ENCODE measurements around the gene GRIK5.
A peak's percentile ranks its signal among the peaks of the same experiment; 100 is the strongest.

Gene GRIK5

GRCh38 chr19:42089191-42089750 is 19.3 kb upstream of the GRIK5 start:
- H3K9me3 ChIP-seq (ENCODE audit: insufficient read depth, low read depth, low read length) = no peaks in the 10 kb centered on the region
- TF ChIP-seq CTCF (conservative IDR thresholded peaks at IDR 0.05; ENCODE audit: low read length) = no peak
- TF ChIP-seq EZH2phosphoT487 (IDR thresholded peaks at IDR 0.05; ENCODE audit: borderline replicate concordance) = no peak
- H3K9me2 ChIP-seq (replicated peaks; ENCODE audit: low read depth, low read length) = no peaks in the 10 kb centered on the region
- H4K20me1 ChIP-seq (ENCODE audit: insufficient read depth, low read length, poor library complexity, severe bottlenecking) = no peaks in the 10 kb centered on the region
- peak overlapping the region; percentile 20 for H3K4me2 ChIP-seq (ENCODE audit: low read depth, low read length, poor library complexity, severe bottlenecking)
- H3K79me2 ChIP-seq (ENCODE audit: insufficient read depth, low read length) = no peaks in the 10 kb centered on the region
- peak overlapping the region; percentile 51; the same call in 1 of the 2 replicates for H2AFZ ChIP-seq (ENCODE audit: low read length)
- H3K27me3 ChIP-seq (ENCODE audit: insufficient read depth, low read length, poor library complexity, severe bottlenecking) = no peaks in the 10 kb centered on the region
- H3F3A ChIP-seq (ENCODE audit: low read depth) = no peaks in the 10 kb centered on the region
- H3K9ac ChIP-seq (ENCODE audit: low read depth, low read length, poor library complexity, severe bottlenecking) = no peak overlapping the region
- H3K4me3 ChIP-seq (ENCODE audit: low read length, poor library complexity, severe bottlenecking) = no peak overlapping the region
- peaks cover 11% of the 10 kb centered on the region for H3K4me1 ChIP-seq (ENCODE audit: insufficient read depth, low read length, poor library complexity, severe bottlenecking)
- H3K36me3 ChIP-seq (ENCODE audit: insufficient read depth, low read length) = no peaks in the 10 kb centered on the region

- no peaks in the 10 kb centered on the region for H4K20me1 ChIP-seq (ENCODE audit: insufficient read depth, low read length, poor library complexity, severe bottlenecking)
- H3K4me2 ChIP-seq (ENCODE audit: low read depth, low read length, poor library complexity, severe bottlenecking) = peak overlapping the region; percentile 20
- H3K9ac ChIP-seq (ENCODE audit: low read depth, low read length, poor library complexity, severe bottlenecking) = no peak overlapping the region
- peak overlapping the region; percentile 51; the same call in 1 of the 2 replicates for H2AFZ ChIP-seq (ENCODE audit: low read length)
- H3K4me3 ChIP-seq (ENCODE audit: low read length, poor library complexity, severe bottlenecking) = no peak overlapping the region
- H3K27me3 ChIP-seq (ENCODE audit: insufficient read depth, low read length, poor library complexity, severe bottlenecking) = no peaks in the 10 kb centered on the region
- H3K36me3 ChIP-seq (ENCODE audit: insufficient read depth, low read length) = no peaks in the 10 kb centered on the region
- no peaks in the 10 kb centered on the region for H3F3A ChIP-seq (ENCODE audit: low read depth)
- peaks cover 11% of the 10 kb centered on the region for H3K4me1 ChIP-seq (ENCODE audit: insufficient read depth, low read length, poor library complexity, severe bottlenecking)
- TF ChIP-seq CTCF (conservative IDR thresholded peaks at IDR 0.05; ENCODE audit: low read length) (no peak), EZH2phosphoT487 (IDR thresholded peaks at IDR 0.05; ENCODE audit: borderline replicate concordance) (no peak)
- H3K79me2 ChIP-seq (ENCODE audit: insufficient read depth, low read length) = no peaks in the 10 kb centered on the region
- no peaks in the 10 kb centered on the region for H3K9me3 ChIP-seq (ENCODE audit: insufficient read depth, low read depth, low read length)
- H3K9me2 ChIP-seq (replicated peaks; ENCODE audit: low read depth, low read length) = no peaks in the 10 kb centered on the region
Observed at GRCh38 chr19:42088471-42089190, 18.6 kb upstream of the GRIK5 start.

DNA sequence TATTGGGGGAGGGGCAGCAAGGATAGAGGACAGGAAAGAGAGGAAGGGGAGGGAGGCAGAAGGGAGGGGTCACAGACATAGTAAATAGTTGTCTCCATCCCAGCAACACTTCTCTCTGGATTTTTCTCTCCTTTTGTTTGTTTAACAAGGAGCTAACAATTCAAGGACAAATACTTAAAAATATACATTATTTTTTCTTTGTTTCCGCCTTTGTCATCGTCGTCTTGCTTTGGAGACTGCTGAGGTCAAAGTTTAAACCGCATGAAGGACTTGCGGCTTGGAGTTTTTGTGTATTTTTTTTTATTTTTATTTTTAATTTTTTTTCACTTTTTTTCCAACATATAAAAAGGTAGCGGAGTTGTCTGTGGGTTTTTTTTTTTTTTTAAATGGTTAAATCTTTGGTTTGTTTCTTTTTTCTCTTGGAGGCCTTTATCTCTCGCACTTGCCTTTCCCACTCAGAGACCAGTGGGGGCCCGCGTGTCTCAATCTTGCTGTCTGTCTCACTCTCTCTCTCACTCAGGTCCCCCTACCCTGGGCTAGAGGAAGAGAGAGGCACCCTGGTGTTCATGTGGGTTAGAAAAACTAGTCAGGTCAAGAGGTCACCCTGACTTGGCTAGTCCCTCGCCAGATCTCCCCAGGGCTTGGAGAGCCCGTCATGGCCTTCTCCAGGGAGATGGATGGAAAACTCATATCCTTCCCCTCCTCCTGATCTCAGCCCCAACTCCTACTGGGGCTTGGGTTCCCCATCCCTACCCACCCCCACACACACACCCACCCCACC is 17.0 kb upstream of the GRIK5 start:
- H3K9me3 ChIP-seq (ENCODE audit: insufficient read depth, low read depth, low read length) = no peaks in the 10 kb centered on the region
- H3K4me1 ChIP-seq (ENCODE audit: insufficient read depth, low read length, poor library complexity, severe bottlenecking) = peaks cover 8% of the 10 kb centered on the region
- TF ChIP-seq EZH2phosphoT487 (IDR thresholded peaks at IDR 0.05; ENCODE audit: borderline replicate concordance) = no peak
- no peak for TF ChIP-seq CTCF (conservative IDR thresholded peaks at IDR 0.05; ENCODE audit: low read length)
- H3K79me2 ChIP-seq (ENCODE audit: insufficient read depth, low read length) = 0 out of 2 replicates have a peak, but pooled peaks cover under 1% of the 10 kb centered on the region
- no peaks in the 10 kb centered on the region for H3F3A ChIP-seq (ENCODE audit: low read depth)
- no peak overlapping the region for H3K9ac ChIP-seq (ENCODE audit: low read depth, low read length, poor library complexity, severe bottlenecking)
- no peaks in the 10 kb centered on the region for H3K27me3 ChIP-seq (ENCODE audit: insufficient read depth, low read length, poor library complexity, severe bottlenecking)
- H2AFZ ChIP-seq (ENCODE audit: low read length) = no peak overlapping the region
- H4K20me1 ChIP-seq (ENCODE audit: insufficient read depth, low read length, poor library complexity, severe bottlenecking) = no peaks in the 10 kb centered on the region
- H3K4me2 ChIP-seq (ENCODE audit: low read depth, low read length, poor library complexity, severe bottlenecking) = no peak overlapping the region
- peaks cover 4% of the 10 kb centered on the region; the same call in 1 of the 2 replicates for H3K36me3 ChIP-seq (ENCODE audit: insufficient read depth, low read length)
- H3K9me2 ChIP-seq (replicated peaks; ENCODE audit: low read depth, low read length) = no peaks in the 10 kb centered on the region
- no peak overlapping the region for H3K4me3 ChIP-seq (ENCODE audit: low read length, poor library complexity, severe bottlenecking)
